Progenitor cell of endocrine pancreas (in vitro differentiated cells): ENCODE measurements around the gene ELOVL6. TPM values are rescaled to one million over a fixed set of nuclear protein-coding genes. Genes with fewer than 3 reads are reported as not detected.

Experiments used
- DNase-seq: peaks from one replicate; pipeline ENCODE4 v3.0.0; 2021; ENCODE audit warnings: low spot score; ENCODE audit not compliant: unreplicated experiment
- H3K27ac Mint-ChIP-seq: 2 replicates; pipeline ENCODE4 v1.8.0; 2021; ENCODE audit warnings: mild to moderate bottlenecking, moderate library complexity, mixed read lengths
- H3K27me3 Mint-ChIP-seq: 2 replicates; pipeline ENCODE4 v1.8.0; 2021; ENCODE audit warnings: mixed read lengths
- H3K36me3 Mint-ChIP-seq: 2 replicates; pipeline ENCODE4 v1.8.0; 2022; ENCODE audit warnings: mixed read lengths; ENCODE audit not compliant: insufficient read depth
- H3K4me1 Mint-ChIP-seq: 2 replicates; pipeline ENCODE4 v1.8.0; 2021; ENCODE audit warnings: low read depth, mixed read lengths
- H3K4me3 Mint-ChIP-seq: 2 replicates; pipeline ENCODE4 v1.8.0; 2021; ENCODE audit warnings: low read depth, mild to moderate bottlenecking, moderate library complexity, mixed read lengths
- H3K9me3 Mint-ChIP-seq: 2 replicates; pipeline ENCODE4 v1.8.0; 2021; ENCODE audit warnings: low read depth, mixed read lengths
- total RNA-seq: library from RNA; stranded (reverse); gene quantifications from 2 replicates; pipeline ENCODE4 v1.2.1, GENCODE V29; 2021
- TF ChIP-seq, protein P1 (sequence below): fragments of 200-600 bp; sonication (generic); IDR thresholded peaks from one replicate; pipeline ENCODE4 v1.5.0; 2021; ENCODE audit warnings: antibody characterized with exemption, mild to moderate bottlenecking; ENCODE audit not compliant: unreplicated experiment

Gene ELOVL6
- total RNA-seq, 1 donor from 2014 or later, result 34.3 TPM

DNA sequence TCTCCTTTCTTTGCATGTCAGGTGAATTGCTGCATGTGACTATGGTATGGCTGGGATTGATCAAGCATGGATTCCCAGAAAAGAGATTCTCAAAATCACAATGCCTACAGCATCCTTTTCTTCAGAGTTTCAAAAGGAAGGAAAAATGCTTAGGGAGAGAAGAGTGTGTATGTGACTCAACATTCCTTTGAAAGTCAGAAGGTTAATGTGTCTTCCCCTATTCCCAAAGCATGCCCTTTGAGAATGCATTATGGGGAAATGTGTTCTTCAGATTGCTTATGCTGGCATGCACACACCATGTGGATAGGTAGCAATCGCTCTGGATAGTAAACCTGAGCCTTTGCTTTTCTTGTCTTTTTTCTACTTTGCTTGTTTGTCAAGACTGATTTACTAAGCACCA is 78.5 kb downstream of the ELOVL6 start:
- Mint-ChIP-seq H3K4me1 (peaks cover 6% of the 10 kb centered on the region), H3K36me3 (peaks cover 7% of the 10 kb centered on the region), H3K4me3 (no peak overlapping the region), H3K27me3 (no peaks in the 10 kb centered on the region), H3K27ac (no peak overlapping the region), H3K9me3 (no peaks in the 10 kb centered on the region)
- TF ChIP-seq, protein P1, sequence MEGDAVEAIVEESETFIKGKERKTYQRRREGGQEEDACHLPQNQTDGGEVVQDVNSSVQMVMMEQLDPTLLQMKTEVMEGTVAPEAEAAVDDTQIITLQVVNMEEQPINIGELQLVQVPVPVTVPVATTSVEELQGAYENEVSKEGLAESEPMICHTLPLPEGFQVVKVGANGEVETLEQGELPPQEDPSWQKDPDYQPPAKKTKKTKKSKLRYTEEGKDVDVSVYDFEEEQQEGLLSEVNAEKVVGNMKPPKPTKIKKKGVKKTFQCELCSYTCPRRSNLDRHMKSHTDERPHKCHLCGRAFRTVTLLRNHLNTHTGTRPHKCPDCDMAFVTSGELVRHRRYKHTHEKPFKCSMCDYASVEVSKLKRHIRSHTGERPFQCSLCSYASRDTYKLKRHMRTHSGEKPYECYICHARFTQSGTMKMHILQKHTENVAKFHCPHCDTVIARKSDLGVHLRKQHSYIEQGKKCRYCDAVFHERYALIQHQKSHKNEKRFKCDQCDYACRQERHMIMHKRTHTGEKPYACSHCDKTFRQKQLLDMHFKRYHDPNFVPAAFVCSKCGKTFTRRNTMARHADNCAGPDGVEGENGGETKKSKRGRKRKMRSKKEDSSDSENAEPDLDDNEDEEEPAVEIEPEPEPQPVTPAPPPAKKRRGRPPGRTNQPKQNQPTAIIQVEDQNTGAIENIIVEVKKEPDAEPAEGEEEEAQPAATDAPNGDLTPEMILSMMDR, result no peak
- DNase-seq, result no peak

DNA sequence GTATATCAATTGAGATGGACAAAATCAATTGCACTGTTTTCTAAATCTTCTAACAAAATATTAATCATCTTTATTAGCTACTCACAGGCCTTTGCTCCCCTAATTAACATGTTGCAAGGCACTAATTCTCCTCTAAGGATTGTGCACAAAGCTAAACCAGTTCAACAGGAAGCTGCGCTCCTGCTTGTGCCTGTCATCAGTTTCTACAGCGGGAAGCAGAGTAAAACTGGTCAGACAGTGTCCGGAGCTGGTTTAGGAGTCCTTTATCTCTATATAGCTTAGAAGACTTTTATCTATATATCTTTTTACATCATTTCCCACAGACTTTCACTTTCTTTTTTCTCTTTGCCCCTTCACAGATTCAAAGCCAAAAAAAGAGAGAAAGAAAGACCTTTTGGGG is 79.1 kb downstream of the ELOVL6 start:
- H3K4me3 Mint-ChIP-seq, result no peak overlapping the region
- no peaks in the 10 kb centered on the region for H3K27me3 Mint-ChIP-seq
- H3K27ac Mint-ChIP-seq, result no peak overlapping the region
- H3K9me3 Mint-ChIP-seq, result no peaks in the 10 kb centered on the region
- H3K4me1 Mint-ChIP-seq, result peaks cover 6% of the 10 kb centered on the region
- no peak for DNase-seq
- TF ChIP-seq, protein P1, result no peak
- peaks cover 7% of the 10 kb centered on the region for H3K36me3 Mint-ChIP-seq

DNA sequence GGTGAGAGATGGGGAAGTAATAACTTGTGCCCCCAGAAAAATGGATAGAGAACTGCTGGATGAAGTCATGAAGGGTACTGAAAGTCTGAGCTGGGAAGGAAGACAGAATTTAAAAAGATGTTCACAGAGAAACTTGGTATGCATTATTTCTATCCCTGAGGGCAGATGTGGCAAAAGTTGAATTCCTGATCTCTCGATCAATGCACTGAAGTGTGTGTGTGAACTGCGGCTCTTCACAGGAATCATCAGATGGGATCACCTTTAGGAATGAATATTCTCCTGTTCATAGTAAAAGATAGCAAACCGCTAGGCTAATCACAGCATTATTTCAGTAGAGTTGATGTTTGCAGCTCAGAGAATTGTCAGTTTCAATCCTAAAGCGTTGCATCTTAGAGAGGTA is 86.4 kb downstream of the ELOVL6 start:
- H3K4me1 Mint-ChIP-seq, result peaks cover 3% of the 10 kb centered on the region
- peak overlapping the region; percentile 40 for H3K27ac Mint-ChIP-seq
- TF ChIP-seq, protein P1, result no peak

DNA sequence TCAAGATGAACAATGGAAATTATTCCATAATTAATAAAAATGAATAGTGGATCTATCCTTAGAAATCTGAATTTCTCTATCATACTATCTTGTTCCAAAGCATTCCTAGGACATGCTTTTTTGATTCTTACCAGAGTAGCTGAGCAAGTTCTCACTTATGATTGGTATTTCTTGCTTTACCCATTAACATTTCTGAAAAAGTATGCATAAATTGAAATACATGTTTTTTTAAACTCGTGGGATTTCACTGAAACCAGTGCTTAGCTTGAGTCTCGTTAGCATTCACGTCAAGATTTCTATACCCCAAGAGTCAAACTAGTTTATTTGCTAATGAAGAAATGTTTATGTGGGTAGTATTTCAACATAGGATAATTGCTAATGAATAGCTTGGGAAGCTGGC is 89.0 kb downstream of the ELOVL6 start:
- Mint-ChIP-seq H3K27me3 (no peaks in the 10 kb centered on the region), H3K4me3 (no peak overlapping the region), H3K27ac (no peak overlapping the region), H3K36me3 (no peaks in the 10 kb centered on the region), H3K4me1 (peaks cover 5% of the 10 kb centered on the region), H3K9me3 (no peaks in the 10 kb centered on the region)
- no peak for DNase-seq
- TF ChIP-seq, protein P1, result no peak

More for the DNA sequence above, 86.4 kb downstream of the ELOVL6 start:
- H3K36me3 Mint-ChIP-seq, result no peaks in the 10 kb centered on the region
- no peaks in the 10 kb centered on the region for H3K27me3 Mint-ChIP-seq
- no peak overlapping the region for H3K4me3 Mint-ChIP-seq
- no peak for DNase-seq
- H3K9me3 Mint-ChIP-seq, result no peaks in the 10 kb centered on the region

DNA sequence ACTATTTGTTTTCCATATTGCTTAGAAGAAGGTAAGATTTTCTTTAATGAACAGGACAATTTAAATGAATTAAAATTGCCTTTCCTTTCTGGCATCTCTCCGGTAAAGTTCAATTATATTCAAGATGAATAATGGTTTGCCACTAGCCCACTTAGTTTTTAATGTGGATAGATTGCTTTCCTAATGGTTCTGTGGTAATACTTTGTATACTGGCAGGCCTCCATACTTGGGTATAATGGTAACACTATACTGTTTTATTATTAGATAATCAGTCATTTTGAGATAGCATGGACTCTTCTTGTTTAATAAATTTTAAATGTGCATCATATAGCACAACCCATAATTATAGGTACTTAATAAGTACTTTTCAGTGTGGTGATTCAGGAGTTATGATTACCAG is 89.5 kb downstream of the ELOVL6 start:
- Mint-ChIP-seq H3K27ac (no peak overlapping the region), H3K36me3 (no peaks in the 10 kb centered on the region), H3K4me3 (no peak overlapping the region), H3K27me3 (no peaks in the 10 kb centered on the region), H3K4me1 (peaks cover 5% of the 10 kb centered on the region), H3K9me3 (no peaks in the 10 kb centered on the region)
- no peak for DNase-seq
- TF ChIP-seq, protein P1, result no peak
